Measurements from ENCODE around the gene PGGHG.

The PGGHG gene

DNA sequence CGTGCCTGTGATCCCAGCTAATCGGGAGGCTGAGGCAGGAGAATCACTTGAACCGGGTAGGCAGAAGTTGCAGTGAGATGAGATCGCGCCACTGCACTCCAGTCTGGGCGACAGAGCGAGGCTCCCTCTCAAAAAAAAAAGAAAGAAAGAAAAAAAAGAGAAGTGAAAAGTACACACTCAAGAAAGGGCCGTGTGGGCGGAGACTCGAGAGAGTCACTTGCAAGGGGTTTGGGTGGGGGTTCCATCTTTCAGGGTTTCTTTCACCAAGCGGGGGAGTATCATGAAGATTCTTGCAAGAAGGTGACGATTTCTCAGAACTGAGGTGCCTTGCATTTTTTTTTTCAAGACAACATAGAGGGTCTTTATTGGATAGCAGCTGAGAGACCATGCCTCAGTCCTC is 14.4 kb downstream of the PGGHG start:
- Histone ChIP-seq H3K9me2 (ENCODE audit: low read depth, low read length) (no peaks in the 10 kb centered on the region), H2AFZ (ENCODE audit: low read length) (no peak overlapping the region), H3K4me3 (ENCODE audit: low read depth, low read length, poor library complexity, severe bottlenecking) (no peak overlapping the region), H3K9ac (ENCODE audit: low read length) (no peak overlapping the region), H3K4me2 (ENCODE audit: low read length) (no peak overlapping the region), H3K4me1 (ENCODE audit: insufficient read depth, low read length, severe bottlenecking) (peaks cover 7% of the 10 kb centered on the region), H3K36me3 (ENCODE audit: insufficient read depth, low read length) (no peaks in the 10 kb centered on the region), H3K27me3 (ENCODE audit: insufficient read depth, low read length) (peaks cover 5% of the 10 kb centered on the region; the same call in 1 of the 2 replicates), H4K20me1 (ENCODE audit: insufficient read depth, low read length) (no peaks in the 10 kb centered on the region), H3K27ac (ENCODE audit: low read depth, low read length, poor library complexity, severe bottlenecking) (no peak overlapping the region), H3K9me3 (ENCODE audit: low read length) (no peaks in the 10 kb centered on the region), H3K79me2 (ENCODE audit: insufficient read depth, low read length) (no peaks in the 10 kb centered on the region), H3F3A (ENCODE audit: insufficient read depth, low read length) (no peaks in the 10 kb centered on the region)
- TF ChIP-seq, protein P1, sequence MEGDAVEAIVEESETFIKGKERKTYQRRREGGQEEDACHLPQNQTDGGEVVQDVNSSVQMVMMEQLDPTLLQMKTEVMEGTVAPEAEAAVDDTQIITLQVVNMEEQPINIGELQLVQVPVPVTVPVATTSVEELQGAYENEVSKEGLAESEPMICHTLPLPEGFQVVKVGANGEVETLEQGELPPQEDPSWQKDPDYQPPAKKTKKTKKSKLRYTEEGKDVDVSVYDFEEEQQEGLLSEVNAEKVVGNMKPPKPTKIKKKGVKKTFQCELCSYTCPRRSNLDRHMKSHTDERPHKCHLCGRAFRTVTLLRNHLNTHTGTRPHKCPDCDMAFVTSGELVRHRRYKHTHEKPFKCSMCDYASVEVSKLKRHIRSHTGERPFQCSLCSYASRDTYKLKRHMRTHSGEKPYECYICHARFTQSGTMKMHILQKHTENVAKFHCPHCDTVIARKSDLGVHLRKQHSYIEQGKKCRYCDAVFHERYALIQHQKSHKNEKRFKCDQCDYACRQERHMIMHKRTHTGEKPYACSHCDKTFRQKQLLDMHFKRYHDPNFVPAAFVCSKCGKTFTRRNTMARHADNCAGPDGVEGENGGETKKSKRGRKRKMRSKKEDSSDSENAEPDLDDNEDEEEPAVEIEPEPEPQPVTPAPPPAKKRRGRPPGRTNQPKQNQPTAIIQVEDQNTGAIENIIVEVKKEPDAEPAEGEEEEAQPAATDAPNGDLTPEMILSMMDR (IDR thresholded peaks at IDR 0.05; ENCODE audit: low read length): no peak
- no peak for TF ChIP-seq EZH2 (IDR thresholded peaks at IDR 0.05; ENCODE audit: borderline replicate concordance, low read length)

DNA sequence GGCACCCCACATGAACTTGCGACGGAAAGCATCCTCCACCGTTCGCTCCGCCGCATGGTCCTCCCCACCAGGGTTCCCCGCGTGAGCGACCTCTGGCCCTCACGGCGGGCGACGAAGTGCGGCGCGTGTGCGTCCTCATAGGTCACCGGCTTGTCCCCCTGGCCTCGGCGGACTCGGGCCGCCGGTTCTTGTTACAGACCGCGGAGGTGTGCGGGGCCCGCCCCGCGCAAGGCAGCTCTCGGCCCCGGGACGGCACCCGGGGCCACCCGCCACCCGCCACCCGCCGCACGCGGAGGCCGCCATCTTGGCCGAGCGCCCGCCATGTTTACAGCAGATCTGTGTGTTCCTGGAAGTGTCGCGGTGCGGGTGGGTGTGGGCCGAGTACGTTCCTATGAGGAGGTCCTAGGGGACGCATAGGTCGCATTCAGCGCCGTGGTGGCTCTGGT is 15.2 kb downstream of the PGGHG start:
- no peak for TF ChIP-seq EZH2 (IDR thresholded peaks at IDR 0.05; ENCODE audit: borderline replicate concordance, low read length)
- TF ChIP-seq, protein P1 (IDR thresholded peaks at IDR 0.05; ENCODE audit: low read length): no peak
- Histone ChIP-seq H3K4me3 (ENCODE audit: low read depth, low read length, poor library complexity, severe bottlenecking) (no peak overlapping the region), H3K4me2 (ENCODE audit: low read length) (no peak overlapping the region), H3F3A (ENCODE audit: insufficient read depth, low read length) (no peaks in the 10 kb centered on the region), H3K27ac (ENCODE audit: low read depth, low read length, poor library complexity, severe bottlenecking) (no peak overlapping the region), H3K79me2 (ENCODE audit: insufficient read depth, low read length) (no peaks in the 10 kb centered on the region), H3K4me1 (ENCODE audit: insufficient read depth, low read length, severe bottlenecking) (peaks cover 7% of the 10 kb centered on the region), H3K9me2 (ENCODE audit: low read depth, low read length) (no peaks in the 10 kb centered on the region), H3K27me3 (ENCODE audit: insufficient read depth, low read length) (peaks cover 5% of the 10 kb centered on the region; the same call in 1 of the 2 replicates), H4K20me1 (ENCODE audit: insufficient read depth, low read length) (no peaks in the 10 kb centered on the region), H3K9me3 (ENCODE audit: low read length) (no peaks in the 10 kb centered on the region), H3K36me3 (ENCODE audit: insufficient read depth, low read length) (no peaks in the 10 kb centered on the region), H3K9ac (ENCODE audit: low read length) (no peak overlapping the region), H2AFZ (ENCODE audit: low read length) (no peak overlapping the region)

DNA sequence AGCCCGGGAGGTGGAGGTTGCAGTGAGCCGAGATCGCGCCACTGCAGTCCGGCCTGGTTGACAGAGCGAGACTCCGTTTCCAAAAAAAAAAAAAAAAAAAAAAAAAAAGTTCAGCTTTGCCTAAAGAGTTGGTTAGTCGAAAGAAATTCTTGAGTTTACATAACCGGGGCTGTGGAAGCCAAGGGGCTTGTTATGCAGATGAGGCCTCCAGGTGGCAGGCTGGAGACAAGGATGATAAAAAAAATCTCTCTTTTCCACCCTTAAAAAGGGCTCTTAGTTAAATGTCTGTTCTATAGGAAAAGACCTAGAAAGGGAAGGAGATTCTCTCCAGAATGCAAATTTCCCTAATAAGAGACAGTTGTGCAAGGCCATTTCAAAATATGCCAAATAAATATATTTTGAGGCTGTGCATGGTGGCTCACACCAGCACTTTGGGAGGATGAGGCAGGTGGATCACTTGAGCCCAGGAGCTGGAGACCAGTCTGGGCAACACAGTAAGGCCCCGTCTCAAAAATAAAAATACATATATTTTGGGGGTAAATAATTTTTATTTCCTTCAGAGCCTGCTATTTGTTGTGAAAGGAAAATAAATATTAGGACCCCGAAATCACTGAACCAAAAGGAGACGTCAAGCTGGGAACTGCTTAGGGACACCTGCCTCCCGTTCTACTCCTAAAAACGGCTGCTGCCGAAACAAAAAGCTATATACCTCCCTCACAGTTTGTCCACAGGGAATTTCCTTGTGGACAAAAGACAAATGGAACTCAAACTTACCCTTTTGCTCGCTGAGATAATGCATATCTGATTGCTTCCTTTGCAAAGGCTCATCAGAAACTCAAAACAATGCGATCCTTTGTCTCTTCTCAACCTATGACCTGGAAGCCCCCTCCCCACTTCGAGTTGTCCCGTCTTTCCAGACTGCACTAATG is 16.3 kb downstream of the PGGHG start:
- Histone ChIP-seq H4K20me1 (ENCODE audit: insufficient read depth, low read length) (no peaks in the 10 kb centered on the region), H3K27me3 (ENCODE audit: insufficient read depth, low read length) (peaks cover 5% of the 10 kb centered on the region; the same call in 1 of the 2 replicates), H3K4me2 (ENCODE audit: low read length) (no peak overlapping the region), H3K27ac (ENCODE audit: low read depth, low read length, poor library complexity, severe bottlenecking) (no peak overlapping the region), H3K9ac (ENCODE audit: low read length) (no peak overlapping the region), H3K79me2 (ENCODE audit: insufficient read depth, low read length) (no peaks in the 10 kb centered on the region), H3K4me1 (ENCODE audit: insufficient read depth, low read length, severe bottlenecking) (peaks cover 7% of the 10 kb centered on the region), H3K9me3 (ENCODE audit: low read length) (no peaks in the 10 kb centered on the region), H3K4me3 (ENCODE audit: low read depth, low read length, poor library complexity, severe bottlenecking) (no peak overlapping the region), H3K9me2 (ENCODE audit: low read depth, low read length) (no peaks in the 10 kb centered on the region), H3K36me3 (ENCODE audit: insufficient read depth, low read length) (no peaks in the 10 kb centered on the region), H2AFZ (ENCODE audit: low read length) (no peak overlapping the region), H3F3A (ENCODE audit: insufficient read depth, low read length) (no peaks in the 10 kb centered on the region)
- TF ChIP-seq, protein P1 (IDR thresholded peaks at IDR 0.05; ENCODE audit: low read length): peak; percentile 79
- TF ChIP-seq EZH2 (IDR thresholded peaks at IDR 0.05; ENCODE audit: borderline replicate concordance, low read length): no peak
